AG09319 (cell line): ENCODE measurements around the gene ACTR10.

ENCODE experiments used
- DNase-seq: peaks from one replicate; pipeline ENCODE4 v3.0.0-alpha.2; 2010; ENCODE audit warnings: low read depth; ENCODE audit errors: extremely low read depth
- TF ChIP-seq, protein P1 (sequence below): IDR thresholded peaks from 2 replicates; pipeline ENCODE4 v1.5.1; 2011; ENCODE audit warnings: low read depth, mild to moderate bottlenecking, inconsistent platforms, low read length, moderate library complexity

ACTR10 gene

GRCh38 chr14:58196198-58196597, 3.8 kb upstream of the ACTR10 start:
- TF ChIP-seq, protein P1, sequence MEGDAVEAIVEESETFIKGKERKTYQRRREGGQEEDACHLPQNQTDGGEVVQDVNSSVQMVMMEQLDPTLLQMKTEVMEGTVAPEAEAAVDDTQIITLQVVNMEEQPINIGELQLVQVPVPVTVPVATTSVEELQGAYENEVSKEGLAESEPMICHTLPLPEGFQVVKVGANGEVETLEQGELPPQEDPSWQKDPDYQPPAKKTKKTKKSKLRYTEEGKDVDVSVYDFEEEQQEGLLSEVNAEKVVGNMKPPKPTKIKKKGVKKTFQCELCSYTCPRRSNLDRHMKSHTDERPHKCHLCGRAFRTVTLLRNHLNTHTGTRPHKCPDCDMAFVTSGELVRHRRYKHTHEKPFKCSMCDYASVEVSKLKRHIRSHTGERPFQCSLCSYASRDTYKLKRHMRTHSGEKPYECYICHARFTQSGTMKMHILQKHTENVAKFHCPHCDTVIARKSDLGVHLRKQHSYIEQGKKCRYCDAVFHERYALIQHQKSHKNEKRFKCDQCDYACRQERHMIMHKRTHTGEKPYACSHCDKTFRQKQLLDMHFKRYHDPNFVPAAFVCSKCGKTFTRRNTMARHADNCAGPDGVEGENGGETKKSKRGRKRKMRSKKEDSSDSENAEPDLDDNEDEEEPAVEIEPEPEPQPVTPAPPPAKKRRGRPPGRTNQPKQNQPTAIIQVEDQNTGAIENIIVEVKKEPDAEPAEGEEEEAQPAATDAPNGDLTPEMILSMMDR, result no peak
- no peak for DNase-seq

DNA sequence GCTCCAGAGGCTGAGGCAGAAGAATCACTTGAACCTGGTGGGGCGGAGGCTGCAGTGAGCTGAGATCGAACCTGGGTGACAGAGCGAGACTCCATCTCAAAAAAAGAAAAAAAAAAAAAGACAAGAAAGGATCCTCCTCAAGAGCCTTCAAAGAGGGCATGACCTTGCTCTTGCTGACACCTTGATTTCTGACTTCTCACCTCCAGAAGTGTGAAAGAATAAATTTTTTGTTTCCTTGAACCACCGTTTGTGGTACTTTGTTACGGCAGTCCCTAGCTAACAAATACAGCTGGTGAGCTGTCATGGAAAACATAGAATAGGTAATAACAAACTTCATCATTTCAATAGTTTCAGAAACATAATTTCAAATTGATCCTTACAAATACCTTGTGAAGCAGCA, 1.9 kb upstream of the ACTR10 start:
- TF ChIP-seq, protein P1, result no peak
- no peak for DNase-seq

GRCh38 chr14:58200480-58200841, 512 bp downstream of the ACTR10 start:
- DNase-seq, result no peak
- TF ChIP-seq, protein P1, result no peak

DNA sequence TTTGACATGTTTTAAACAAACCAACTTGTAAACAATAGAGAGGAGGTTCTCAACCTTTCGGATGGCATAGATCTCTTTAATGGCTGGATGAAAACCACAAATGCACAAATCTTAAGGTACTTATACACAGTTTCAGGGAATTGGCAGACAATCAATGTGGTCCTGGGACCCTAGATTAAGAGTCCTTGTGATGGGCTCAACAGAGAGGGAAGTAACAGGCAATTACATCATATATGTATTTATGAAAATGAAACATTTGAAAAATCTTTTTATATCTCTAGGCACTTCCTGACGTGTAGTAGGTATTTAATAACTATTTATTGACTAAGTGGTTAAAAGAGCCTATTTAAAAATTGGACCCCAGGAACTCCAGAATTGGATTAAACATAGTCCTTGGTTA, 897 bp downstream of the ACTR10 start:
- TF ChIP-seq, protein P1, result no peak
- no peak for DNase-seq

DNA sequence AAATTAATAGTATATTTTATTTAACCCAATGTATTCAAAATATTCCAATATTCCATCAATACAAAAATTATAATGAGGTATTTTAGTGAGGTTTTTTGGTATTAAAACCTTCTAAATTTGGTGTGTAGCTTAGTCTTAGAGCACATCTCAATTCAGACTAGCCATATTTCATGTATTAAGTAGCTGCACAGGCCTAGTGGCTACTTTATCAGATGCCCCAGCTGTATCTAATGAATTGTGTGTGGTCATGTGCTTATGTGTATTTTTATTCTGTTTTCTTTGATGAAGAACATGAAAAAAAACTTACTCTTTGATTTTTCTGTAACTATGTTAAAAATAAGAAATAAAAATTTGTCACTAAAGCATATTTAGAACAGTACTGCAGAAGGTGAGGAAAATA, 13.2 kb downstream of the ACTR10 start:
- TF ChIP-seq, protein P1, result no peak
- no peak for DNase-seq

DNA sequence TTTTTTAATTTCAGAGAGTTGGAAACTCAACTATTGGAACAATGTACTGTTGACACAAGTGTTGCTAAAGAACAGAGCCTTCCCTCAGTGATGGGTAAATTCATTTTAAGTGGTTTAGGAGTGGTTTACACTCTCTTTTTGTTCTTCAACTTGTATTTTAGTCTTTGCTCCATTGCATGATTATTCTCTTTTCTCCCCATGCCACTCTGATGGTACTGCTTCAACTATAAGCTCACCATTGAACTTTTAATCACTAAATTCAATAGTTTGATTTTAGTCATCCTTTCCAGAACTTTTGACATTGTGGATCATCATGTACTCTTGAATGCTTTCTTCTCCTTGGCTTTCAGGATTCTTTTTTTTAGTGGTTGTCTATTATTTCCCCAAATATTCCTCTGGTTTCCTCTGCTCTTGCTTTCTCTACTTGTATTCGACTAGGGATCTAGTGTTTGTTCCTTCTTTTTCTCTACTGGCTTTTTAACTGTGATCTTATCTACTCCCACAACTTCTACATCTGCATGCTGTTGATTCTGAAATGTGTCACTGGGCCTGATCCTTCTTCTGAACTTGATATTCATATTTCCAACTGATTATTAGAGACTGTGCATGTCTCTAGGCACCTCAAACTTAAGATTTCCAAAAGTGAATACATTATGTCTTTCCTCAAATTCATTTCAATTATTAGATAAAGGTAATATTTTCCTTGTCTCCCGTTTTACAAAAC, 15.4 kb downstream of the ACTR10 start:
- TF ChIP-seq, protein P1, result no peak
- DNase-seq, result no peak

DNA sequence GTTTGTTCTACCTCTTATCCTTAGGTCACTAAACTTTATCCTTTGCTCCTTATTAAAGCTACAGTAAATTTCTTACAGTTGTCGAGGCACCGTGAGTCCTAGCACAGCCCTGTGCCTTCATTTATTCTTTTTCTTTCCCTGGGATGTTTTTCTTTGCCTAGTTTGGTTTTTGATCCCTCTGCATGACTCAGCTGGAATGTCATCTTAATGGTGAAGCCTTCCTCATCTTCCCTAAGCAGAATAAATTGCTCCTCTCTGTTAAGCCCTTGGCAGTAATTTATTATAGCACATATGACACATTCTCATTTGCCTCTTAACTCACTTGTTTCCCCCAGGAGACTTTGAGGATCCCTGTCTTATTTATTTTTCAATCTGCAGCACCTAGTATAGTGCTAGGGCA, 16.6 kb downstream of the ACTR10 start:
- no peak for DNase-seq
- TF ChIP-seq, protein P1, result no peak
